SU-DHL-6 (cell line): ENCODE data around the gene DPF1.

ENCODE experiments used
- CTCF ChIP-seq: fragments of 200-600 bp; sonication (generic); IDR thresholded peaks from one replicate; pipeline ENCODE4 v1.5.1; 2017; ENCODE audit warnings: antibody characterized with exemption, mild to moderate bottlenecking, low read length, moderate library complexity; ENCODE audit not compliant: insufficient read depth, poor library complexity, severe bottlenecking
- EZH2phosphoT487 ChIP-seq: fragments of 200-600 bp; sonication (generic), shearing (Covaris generic); conservative IDR thresholded peaks from 2 replicates; pipeline ENCODE4 v1.6.1; 2018; ENCODE audit warnings: mild to moderate bottlenecking, antibody characterized with exemption, low read length, moderate library complexity, mixed read lengths

- TF ChIP-seq CTCF (no peak), EZH2phosphoT487 (no peak)
These were observed 19.9 kb downstream of the DPF1 start for GRCh38 chr19:38204096-38204495.
